ENCODE results near the gene CACNA2D2.
A peak's percentile ranks its signal among the peaks of the same experiment; 100 is the strongest.

Gene CACNA2D2

DNA sequence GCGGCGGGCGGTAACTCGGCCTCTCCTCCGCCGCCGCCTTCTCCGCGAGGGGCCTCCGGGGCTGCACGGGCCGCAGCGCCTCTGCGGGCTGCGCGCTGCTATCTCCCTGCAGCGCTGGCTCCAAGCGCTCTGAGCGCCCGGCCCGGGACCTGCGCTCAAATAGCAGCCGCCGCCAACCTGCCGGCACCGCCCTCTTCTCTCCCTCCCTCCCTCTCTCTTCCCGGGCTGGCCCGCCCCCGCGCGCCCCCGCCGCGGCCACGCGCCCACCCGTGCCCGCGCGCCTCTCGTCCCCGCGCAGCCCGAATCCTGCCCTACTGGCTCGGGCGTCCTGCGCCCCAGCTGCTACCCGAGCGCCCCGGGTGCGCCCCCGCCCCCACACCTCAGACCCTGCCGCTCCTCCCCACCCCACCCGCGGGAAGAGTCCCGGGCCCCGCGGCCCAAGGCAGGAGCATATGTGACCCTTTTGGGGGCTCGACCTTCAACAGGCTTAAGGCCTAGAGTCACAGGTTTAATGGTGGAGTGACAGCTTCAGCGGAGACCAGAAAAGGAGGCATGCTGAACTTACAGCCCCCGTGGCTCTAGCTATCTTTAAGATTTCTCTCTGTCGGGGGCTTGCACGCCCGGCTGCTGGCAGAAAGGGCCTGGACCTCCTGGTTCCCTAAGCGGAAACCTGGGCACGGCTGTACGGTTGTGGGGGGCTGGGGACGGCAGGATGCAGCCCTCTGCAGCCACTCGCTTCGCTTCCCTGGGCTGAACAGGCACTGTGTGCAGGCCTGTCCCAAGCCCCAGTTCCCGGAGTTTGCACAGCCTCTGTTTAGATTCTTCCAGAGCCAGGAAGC, at the start of gene CACNA2D2:
Gene CACNA2D2 (minus strand): TSS at position 131 of the 839 bp plus-strand sequence. CDS start 211 bp downstream, outside the sequence.
- DNase-seq, result peak; percentile 48

DNA sequence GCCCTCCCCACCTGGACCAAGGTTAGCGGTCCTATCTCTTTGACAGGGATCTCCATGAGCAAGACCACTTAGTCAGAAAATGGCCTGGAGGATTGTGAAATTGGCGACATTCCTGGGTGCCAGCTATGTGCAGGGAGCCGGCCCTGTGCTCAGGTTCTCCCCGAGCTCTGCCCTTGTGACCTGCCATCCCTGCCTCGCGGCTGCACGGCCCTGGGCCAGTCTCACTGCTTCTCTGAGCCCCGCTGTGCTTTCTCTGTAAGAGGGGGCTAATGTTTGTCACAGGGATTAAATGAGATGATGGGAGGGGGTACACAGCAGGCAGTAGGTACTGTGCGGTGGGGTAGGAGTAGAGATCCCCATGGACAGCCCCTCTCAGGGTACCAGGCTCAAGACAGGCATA, 49.2 kb upstream of the CACNA2D2 start:
- no peak for DNase-seq

DNA sequence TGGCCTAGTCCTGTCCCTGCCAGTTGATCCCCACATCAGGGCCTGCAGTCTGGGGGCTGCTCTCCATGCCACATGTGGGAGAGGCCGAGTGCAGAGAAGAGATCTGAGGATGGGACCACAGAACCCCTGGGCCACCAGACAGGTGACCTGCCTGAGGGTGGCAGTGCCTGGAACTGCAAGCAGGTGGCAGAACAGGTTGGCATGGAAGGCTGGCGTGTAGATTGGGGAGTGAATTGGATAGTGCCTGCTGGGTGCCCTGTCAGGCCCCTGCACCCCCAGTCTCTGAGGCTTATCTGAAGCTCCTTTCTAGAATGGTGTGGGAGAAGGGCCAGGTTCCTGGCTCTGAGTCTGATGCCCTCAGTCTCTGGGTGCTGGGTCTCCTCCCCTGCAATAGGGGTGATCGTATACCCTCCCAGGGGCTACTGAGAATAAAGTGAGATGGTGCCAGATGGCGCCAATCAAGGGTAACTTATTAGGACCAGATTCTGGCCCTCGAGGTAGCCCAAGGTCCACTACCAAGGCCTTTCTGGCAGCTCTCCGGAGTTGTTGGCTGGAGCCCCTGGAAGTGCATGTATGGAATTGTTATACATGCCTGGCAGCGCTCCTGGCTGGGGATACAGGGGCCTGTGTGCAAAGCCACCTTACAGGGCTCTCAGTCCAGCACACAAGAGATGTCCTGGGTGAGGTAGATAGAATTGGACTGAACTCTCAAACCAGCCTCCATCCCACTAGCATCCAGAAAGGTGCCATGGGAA, 48.4 kb upstream of the CACNA2D2 start:
- DNase-seq, result no peak

DNA sequence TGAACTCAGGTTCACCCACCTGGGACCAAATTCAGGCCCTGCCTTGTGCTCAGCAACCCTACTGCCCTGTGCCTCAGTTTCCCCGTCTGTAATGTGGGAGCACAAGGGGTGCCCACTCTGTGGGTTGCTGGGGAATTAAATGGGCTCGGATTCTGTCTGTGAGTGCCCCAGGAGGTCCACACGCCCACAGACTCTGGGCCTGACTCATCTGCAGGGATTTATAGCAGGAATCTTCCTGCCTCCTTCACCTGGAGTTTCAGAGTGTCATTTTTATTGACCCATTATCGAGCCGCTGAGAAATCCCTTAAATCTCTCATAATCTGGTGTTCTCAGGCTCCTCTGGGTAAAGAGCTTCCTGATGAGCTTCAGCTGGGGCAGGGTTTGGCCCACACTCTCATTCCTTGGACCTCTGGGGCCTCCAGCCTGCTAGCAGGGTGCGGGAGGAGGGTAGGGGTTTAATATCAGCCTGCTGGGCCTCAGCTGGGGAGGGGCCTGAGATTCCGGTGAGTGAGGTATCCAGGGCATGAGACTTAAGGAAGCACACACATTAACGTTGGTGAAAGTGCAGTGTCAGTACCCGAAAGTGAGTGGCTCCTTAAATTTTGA, 47.7 kb upstream of the CACNA2D2 start:
- DNase-seq, result no peak

DNA sequence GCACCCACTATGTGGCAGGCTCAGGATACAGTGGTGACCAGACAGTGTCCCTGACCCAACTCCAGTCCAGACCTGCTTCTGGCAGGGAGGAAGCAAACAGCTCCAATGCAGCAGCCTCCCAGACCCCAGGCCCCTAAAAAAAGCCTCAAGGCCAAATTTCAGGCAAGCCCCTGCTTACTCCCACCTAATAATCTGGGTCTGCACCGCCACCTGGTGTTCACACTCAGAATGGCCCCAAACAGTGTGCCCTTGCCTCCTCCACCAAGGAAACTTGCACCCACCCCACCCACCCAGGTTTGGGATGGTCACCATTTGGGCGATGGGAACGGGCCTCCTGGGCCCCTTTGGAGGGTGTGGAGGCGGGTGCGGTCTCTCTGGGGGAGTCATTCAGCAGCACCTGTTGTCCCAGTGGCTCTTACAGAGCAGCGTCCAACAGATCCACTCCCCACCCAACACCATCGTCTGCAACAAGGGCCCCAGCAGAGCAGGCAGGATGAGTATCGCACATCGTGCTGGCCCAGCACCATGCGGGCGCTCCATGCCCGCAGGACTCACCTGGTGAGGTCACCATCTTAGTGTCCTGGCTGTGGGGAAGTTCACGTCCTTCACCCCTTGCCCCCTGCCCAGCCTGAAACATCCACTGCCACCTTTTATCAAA, 46.8 kb upstream of the CACNA2D2 start:
- DNase-seq, result no peak

DNA sequence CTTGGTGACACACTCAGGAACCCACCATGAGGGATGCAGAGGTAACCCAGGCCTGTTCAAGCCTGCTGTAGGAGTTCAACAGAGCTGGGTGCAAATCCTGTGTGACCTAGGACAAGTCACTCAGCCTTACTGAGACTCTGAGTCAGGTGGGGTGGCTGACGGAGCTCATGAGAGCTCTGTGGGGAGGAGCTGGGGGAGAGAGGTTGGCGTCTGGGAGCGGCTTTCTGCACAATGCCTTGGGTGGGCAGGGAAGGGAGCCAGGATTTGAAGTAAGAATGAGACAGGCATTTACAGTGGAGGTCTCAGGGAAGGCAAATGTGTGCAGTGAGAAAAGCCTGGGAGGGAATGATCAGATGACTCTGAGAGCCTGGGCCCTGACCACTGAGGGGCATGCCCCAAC, 45.8 kb upstream of the CACNA2D2 start:
- no peak for DNase-seq

DNA sequence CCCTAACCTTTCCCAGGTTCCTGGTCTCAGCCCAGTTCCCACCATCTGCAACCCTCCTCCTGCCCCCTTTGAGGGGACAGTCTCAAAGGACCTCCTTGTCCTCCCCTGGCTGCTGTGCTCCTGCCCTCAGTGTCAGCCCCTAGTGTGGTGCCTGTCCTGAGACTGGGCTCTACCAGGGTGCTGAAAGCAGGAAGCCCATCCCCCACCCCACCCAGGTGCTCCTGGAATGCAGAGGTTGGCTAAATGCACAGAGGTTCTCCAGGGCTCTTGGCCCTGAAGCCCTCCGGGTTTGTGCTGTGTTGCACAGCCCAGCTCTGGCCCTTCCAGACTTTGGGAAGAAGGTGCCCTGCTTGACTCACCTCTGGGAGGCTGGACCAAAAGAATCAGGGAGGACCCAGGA, 42.3 kb upstream of the CACNA2D2 start:
- DNase-seq, result no peak

DNA sequence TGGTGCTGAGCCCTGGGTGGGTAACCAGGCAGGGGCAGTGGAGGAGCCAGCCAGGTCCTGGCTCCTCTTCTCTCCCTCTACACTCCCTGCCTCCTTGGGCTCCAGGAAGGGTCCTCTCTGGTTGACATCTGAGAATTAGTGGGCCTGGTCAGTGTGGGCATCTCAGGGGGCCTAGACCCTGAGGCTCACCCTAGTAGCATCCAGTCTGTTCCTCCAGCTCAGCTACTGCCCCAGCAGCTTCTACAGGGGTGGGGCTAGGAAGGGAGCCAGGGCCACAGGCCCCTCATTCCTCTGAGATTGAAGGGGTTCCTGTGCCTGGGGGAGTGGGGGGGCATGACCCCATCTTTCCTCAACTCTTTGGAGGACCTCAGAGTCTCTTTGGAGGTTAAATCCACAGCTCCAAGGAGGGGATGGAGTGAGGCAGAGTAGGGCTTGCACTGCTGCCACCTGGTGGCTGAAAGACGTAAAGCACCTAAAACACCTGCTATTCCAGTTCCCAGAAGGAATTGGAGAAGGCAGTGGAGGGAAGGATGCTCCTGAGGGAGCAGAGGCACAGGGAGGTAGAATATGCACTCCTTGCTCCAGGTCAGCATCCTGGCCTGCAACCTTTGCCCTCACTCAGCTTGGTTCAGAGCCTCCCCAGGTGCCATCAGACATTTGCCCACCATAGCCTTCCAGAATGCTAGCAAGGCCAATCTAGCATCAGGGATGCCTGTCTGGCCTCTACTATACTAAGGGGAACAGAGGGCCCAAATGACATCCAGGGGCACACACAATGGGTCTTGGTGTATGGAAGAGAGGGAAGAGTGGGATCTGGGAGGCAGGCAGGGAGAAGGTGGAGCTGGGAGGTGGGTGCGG, 39.0 kb upstream of the CACNA2D2 start:
- no peak for DNase-seq

DNA sequence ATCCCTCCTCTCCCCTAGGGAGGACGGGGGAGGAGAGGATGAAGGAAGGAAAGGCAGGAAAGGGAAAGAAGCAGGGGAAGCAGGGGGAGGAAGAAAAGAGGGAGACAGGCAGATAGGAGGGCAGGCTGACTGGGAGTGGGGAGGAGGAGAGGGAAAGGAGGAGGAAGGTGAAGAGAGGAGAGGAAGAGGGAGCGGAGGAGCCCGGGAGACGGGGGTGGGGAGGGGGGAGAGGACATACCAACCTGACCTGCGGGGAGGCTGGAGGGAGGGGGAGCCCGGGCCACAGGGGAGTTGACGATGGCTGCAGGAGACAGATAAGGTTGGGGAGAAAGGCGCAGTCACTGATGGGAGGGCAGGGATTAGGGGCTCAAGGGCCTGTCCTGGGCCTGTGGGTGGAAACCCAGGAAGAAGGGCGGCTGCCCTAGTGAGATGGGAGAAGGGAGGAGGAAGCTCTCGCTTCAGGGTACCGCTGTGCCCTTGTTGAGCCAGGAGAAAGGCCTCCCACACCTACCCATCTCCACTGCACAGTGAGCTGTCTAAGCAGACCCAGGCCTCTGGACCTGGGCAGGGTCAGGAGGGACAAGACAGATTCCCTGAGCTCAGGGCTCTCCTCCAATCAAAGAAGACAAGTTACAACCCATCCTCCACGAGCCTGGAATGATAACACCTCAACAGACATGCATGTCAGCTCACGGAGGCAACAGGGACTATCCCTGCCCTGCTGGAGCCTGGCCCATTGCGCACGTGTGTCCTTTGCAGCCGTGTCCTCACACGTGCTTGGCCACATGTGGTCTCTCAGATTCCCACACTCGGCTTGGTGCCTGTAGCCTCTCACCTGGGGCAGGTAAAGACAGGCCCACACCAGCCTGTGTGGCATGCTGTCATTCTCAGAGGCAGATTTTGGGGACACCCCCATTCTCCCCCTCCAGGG, 36.2 kb upstream of the CACNA2D2 start:
- DNase-seq, result no peak

DNA sequence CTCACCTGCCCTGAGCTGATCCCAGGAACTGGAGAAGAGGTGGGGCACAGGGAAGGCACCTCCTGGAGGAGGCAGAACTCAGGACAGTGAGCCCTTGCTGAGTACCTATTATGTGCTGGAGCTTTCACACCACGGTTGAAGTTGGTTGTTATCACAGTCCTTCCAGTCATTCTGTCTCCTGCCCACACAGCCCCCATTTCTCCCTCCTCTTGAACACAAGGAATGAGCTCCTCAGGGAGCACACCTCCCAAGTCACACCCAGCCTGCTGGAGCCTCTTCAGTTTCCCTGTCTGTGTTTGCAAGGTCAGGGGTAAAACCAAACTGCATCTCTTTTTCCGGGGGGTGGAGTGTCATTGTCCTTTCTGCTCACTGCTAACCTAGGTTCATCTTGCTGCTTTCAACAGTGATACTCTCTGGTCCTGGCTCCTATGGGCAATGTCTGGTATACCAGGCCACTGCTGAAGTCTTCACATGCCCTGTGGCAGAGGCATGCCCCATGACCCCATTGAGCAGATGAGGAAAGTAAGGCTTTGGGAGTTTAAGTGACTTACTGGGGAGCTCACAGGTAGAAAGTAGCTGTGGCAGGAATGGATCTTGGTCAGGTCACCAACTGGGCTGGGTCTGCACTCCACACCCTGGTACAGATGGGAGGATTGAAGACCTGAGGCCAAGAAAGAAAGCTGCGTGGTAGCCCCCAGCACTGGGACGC, 34.1 kb upstream of the CACNA2D2 start:
- no peak for DNase-seq

DNA sequence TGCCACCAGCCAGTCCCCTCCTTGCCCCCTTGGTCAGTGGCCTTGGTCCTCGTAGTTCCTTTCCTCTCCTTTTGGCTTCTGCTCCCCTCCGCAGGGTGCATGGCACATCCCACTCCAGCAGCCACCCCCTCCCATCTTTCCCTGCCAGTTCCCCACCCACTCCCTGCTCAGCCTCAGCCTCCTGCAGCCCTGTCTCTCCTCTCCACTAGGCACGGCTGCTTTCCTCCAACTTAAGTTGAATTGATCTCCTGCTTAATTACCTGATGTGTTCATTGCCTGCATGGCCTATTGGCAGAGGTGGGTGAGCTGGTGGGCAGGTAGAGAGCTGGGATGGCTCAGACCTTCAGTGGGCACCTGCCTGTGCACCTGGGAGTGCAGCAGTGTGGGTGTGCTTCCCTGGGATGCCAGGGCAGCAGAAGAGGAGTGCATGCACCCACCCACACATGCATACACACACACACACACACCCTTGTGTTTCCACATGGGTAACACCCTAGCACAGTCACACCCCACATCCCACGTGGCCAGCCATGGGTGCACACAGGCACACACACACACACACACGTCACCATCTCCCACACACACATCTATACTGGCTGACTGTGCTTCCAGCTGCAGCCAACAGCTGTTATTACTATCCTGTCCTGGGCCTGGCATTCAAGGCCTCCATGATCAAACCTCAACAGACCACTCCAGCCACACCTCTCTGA, 33.2 kb upstream of the CACNA2D2 start:
- DNase-seq, result no peak

DNA sequence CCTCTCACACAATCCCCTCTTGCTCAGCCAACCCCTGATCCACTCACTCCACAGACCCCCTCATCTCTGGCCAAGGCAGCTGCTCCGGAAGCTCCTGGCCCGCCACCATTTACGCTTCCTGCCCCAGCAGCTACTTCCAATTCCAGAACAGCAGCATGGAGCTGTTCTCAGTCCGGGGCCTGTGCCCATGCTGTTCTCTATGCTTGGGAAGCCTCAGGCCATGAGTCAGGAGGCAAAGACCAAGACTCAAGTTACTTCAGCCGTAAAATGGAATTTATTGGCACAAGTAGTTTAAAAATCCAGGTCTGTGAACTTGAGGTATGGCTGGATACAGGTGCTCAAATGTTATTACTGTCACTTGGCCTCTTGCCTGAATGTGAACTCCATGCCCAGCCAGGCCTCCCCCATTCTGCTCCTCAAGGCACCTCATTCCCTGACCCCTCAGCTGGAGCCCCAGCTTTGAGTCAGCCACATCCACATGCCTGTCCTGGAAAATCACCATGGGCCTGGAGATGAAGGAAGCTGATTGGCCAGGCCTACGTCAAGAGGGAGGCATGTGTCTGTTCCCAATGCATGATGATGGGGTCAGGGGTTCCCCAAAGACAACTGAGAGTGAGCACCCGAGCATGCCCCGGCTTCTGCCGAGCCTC, 31.4 kb upstream of the CACNA2D2 start:
- DNase-seq, result no peak

DNA sequence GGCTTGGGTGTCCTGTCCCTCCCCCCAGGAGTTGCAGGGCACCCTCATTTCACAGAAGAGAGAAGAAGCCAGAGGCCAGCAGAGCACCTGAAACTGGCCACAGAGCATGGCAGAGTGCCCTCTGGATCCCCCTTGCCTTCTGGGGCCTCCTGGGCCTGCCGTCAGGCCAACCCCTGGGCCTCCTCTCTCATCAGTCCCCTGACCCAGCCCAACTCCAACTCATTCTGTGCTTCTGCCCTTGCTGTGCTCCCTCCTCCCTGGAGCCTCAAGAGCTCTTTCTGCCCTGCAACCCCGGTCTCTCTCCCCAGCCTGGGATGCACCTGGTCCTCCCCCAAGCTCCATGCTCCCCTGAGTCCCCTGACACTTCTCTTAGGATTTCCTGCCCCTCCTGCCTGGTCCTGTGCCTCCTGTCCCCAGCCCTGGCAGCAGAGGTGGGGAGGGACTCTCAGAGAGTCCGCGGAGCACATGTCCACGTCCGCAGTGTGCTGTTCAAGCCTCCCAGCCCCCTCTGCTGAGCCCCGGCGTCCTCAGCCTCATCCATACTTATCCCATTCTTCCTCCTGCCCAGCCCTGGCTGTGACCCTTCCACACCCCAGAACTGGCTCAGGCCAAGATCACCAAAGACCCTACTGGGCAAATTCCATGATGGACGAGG, 30.5 kb upstream of the CACNA2D2 start:
- no peak for DNase-seq

DNA sequence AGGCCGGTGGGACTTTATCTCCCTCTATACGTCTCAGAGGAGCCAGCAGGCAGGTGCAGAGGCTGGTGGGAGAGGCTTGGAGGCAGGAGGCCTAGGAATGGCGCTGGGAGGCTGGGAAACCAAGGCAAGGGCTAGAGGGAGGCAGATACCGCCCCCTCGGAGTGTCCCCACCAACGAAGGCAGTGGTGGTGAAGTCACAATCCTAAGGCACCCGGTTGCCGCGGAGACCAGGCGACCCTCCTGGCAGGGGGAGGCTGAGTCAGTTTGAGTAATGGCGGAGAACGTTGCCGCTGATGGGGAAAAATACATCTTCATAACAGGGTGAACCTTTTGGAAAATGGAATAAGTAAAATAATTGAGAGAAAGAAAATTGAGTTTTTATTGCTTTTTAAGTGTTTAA, 29.9 kb upstream of the CACNA2D2 start:
- no peak for DNase-seq

DNA sequence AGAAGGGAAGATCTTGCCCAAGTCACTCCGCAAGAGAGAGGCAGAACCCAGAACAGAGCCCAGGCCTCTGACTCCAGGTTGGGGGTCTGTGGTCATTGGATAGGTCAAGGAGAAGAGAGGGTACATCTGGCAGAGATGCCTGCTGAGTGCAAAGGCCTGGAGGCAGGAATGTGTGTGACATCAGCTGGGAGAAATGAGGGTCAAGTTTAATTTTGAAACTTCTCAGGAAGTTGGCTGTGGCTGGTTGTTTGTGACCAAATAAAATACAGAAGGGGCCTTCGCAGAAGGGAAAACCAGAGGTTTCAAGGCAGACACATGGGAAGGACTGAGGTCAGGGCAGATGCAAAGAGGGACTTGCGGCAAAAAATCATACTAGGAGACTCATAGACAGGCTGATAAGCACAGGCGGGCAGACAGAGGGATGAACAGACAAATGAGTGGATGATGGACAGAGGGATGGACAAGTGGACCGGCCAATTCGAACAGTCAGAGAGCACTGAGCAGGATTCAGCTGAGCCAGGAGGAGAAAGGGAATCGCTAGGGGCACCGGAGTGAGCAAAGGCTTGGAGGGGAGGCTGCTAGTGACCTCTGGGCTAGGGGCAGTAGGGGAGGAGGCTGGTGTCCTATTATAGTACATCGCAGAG, 28.8 kb upstream of the CACNA2D2 start:
- no peak for DNase-seq

DNA sequence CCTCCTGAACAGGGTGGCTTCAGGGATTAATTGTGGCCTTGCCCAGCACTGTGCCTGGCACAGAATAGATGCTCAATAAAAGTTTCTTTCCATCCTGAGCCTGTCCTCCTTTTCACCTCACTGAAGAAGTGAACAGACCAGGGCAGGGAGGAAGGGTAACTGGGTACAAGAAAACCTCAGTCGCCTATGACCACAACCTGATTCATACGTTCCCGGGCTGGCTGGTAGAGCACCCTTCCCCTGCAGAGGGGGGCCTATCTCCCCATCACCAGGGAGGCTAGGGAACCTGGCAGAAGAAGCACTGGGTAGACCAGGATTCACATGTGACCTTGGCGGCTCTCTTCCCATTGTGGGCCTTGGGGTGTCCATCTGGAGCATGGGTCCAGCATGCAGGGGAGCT, 27.8 kb upstream of the CACNA2D2 start:
- no peak for DNase-seq

DNA sequence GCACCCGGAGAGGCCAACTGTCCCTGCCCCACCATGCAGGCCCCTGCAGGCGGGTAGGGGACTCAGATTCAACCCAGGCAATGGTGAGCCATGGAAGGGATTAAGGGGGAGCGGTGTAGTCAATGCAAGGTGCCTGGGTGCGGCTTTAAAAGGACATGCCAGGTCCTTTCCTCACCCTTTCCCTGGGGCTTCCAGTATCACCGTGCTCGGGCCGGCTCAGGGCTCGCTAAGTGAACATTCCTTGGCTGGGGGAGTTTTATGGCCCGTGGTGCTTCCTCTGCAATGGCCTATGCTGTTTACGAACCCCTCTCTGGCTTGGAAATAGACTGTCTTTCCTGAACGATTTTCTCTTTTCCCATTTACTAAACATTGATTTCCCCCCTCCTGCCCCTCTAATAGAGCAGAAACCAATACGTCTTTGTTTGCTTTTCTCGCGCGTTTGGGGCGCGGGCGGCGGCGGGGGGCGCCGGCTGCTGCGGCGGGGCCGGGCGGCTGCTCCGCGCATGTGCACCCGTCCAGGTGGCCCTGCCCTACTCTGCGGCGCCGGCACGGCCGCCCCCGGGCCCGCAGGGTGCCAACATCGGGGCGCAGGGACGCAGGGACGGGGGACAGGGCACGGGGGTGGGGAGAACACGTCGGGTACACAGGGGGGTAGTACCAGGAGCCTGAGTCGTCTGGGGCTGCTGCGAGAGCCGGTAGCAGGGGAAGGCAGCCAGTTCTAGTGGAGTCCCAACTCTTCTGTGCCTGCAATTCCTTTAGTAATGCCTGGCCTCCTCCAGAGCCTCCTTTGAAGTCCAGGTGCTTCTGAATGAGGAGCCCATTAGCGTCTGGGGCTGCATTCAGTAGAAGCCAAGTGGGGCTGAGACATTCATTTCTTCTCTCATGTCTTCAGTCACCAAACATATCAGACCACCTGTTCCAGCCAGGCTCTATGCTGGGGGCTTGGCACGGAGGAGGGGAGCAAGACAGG, 26.9 kb upstream of the CACNA2D2 start:
- DNase-seq, result no peak
